ENCODE results near the gene OOSP4A. TPM values are rescaled to one million over a fixed set of nuclear protein-coding genes. Genes with fewer than 3 reads are reported as not detected.
"Not testable (repeated sequence)": the region's sequence is repeated elsewhere in the genome, so short reads cannot be mapped to it uniquely, and the experiment has no call there.

Gene OOSP4A
- total and polyA plus RNA-seq, 4 donors: not detected

GRCh38 chr11:59968395-59968783 lies 4.6 kb downstream of the OOSP4A start:
- Histone ChIP-seq H3K4me1 (ENCODE audit: control insufficient read depth, insufficient read depth, low read length) (no peaks in the 10 kb centered on the region), H3K36me3 (ENCODE audit: control insufficient read depth, insufficient read depth, low read length) (no peaks in the 10 kb centered on the region), H3K27ac (ENCODE audit: low read depth, low read length) (no peak overlapping the region), H3K27me3 (ENCODE audit: control insufficient read depth, insufficient read depth, low read length) (no peaks in the 10 kb centered on the region), H3K9me3 (ENCODE audit: control insufficient read depth, insufficient read depth, low read length) (no peaks in the 10 kb centered on the region), H3K4me3 (ENCODE audit: low read depth, low read length) (no peak overlapping the region)
- no peak for DNase-seq (ENCODE audit: low read depth in 4 of 6, low spot score in 6 of 6)
- no CpG with 5 or more reads among the region's 1 CpG for WGBS (ENCODE audit: insufficient coverage)

GRCh38 chr11:59973097-59973496 lies 9.3 kb downstream of the OOSP4A start:
- no peak overlapping the region for H3K27ac ChIP-seq (ENCODE audit: low read depth, low read length)
- H3K9me3 ChIP-seq (ENCODE audit: control insufficient read depth, insufficient read depth, low read length): no peaks in the 10 kb centered on the region
- no peaks in the 10 kb centered on the region for H3K36me3 ChIP-seq (ENCODE audit: control insufficient read depth, insufficient read depth, low read length)
- no peak for DNase-seq (ENCODE audit: low read depth in 4 of 6, low spot score in 6 of 6)
- 42% methylated on average over 2 of the region's 5 CpGs for WGBS (ENCODE audit: insufficient coverage)
- no peaks in the 10 kb centered on the region for H3K27me3 ChIP-seq (ENCODE audit: control insufficient read depth, insufficient read depth, low read length)
- no peaks in the 10 kb centered on the region for H3K4me1 ChIP-seq (ENCODE audit: control insufficient read depth, insufficient read depth, low read length)
- no peak overlapping the region for H3K4me3 ChIP-seq (ENCODE audit: low read depth, low read length)

GRCh38 chr11:59981106-59981770 lies 17.4 kb downstream of the OOSP4A start:
- H3K36me3 ChIP-seq (ENCODE audit: control insufficient read depth, insufficient read depth, low read length): no peaks in the 10 kb centered on the region
- H3K27ac ChIP-seq (ENCODE audit: low read depth, low read length): no peak overlapping the region
- H3K27me3 ChIP-seq (ENCODE audit: control insufficient read depth, insufficient read depth, low read length): no peaks in the 10 kb centered on the region
- DNase-seq (ENCODE audit: low read depth in 4 of 6, low spot score in 6 of 6): no peak
- no CpG with 5 or more reads among the region's 4 CpGs for WGBS (ENCODE audit: insufficient coverage)
- no peak overlapping the region for H3K4me3 ChIP-seq (ENCODE audit: low read depth, low read length)
- H3K4me1 ChIP-seq (ENCODE audit: control insufficient read depth, insufficient read depth, low read length): no peaks in the 10 kb centered on the region
- H3K9me3 ChIP-seq (ENCODE audit: control insufficient read depth, insufficient read depth, low read length): no peaks in the 10 kb centered on the region

- not testable (repeated sequence) for DNase-seq (ENCODE audit: low read depth in 4 of 6, low spot score in 6 of 6); H3K27ac ChIP-seq (ENCODE audit: low read depth, low read length); H3K27me3 ChIP-seq (ENCODE audit: control insufficient read depth, insufficient read depth, low read length); H3K4me1 ChIP-seq (ENCODE audit: control insufficient read depth, insufficient read depth, low read length); H3K36me3 ChIP-seq (ENCODE audit: control insufficient read depth, insufficient read depth, low read length); H3K9me3 ChIP-seq (ENCODE audit: control insufficient read depth, insufficient read depth, low read length); H3K4me3 ChIP-seq (ENCODE audit: low read depth, low read length)
- 100% methylated on average over 1 of the region's 4 CpGs for WGBS (ENCODE audit: insufficient coverage)
Observed at GRCh38 chr11:59982037-59982436, 18.2 kb downstream of the OOSP4A start.

- Histone ChIP-seq H3K4me1 (ENCODE audit: control insufficient read depth, insufficient read depth, low read length) (no peaks in the 10 kb centered on the region), H3K36me3 (ENCODE audit: control insufficient read depth, insufficient read depth, low read length) (no peaks in the 10 kb centered on the region), H3K27ac (ENCODE audit: low read depth, low read length) (no peak overlapping the region), H3K4me3 (ENCODE audit: low read depth, low read length) (no peak overlapping the region), H3K9me3 (ENCODE audit: control insufficient read depth, insufficient read depth, low read length) (no peaks in the 10 kb centered on the region), H3K27me3 (ENCODE audit: control insufficient read depth, insufficient read depth, low read length) (no peaks in the 10 kb centered on the region)
- WGBS (ENCODE audit: insufficient coverage): 100% methylated on average over 1 of the region's 1 CpG
- DNase-seq (ENCODE audit: low read depth in 4 of 6, low spot score in 6 of 6): no peak
Observed at GRCh38 chr11:59983212-59983611, 19.4 kb downstream of the OOSP4A start.

GRCh38 chr11:59984368-59984767 lies 20.5 kb downstream of the OOSP4A start:
- Histone ChIP-seq H3K4me3 (ENCODE audit: low read depth, low read length) (no peak overlapping the region), H3K36me3 (ENCODE audit: control insufficient read depth, insufficient read depth, low read length) (no peaks in the 10 kb centered on the region), H3K27ac (ENCODE audit: low read depth, low read length) (no peak overlapping the region), H3K9me3 (ENCODE audit: control insufficient read depth, insufficient read depth, low read length) (no peaks in the 10 kb centered on the region), H3K4me1 (ENCODE audit: control insufficient read depth, insufficient read depth, low read length) (no peaks in the 10 kb centered on the region), H3K27me3 (ENCODE audit: control insufficient read depth, insufficient read depth, low read length) (no peaks in the 10 kb centered on the region)
- DNase-seq (ENCODE audit: low read depth in 4 of 6, low spot score in 6 of 6): no peak
- 80% methylated on average over 1 of the region's 3 CpGs for WGBS (ENCODE audit: insufficient coverage)

- Histone ChIP-seq H3K27ac (ENCODE audit: low read depth, low read length) (no peak overlapping the region), H3K9me3 (ENCODE audit: control insufficient read depth, insufficient read depth, low read length) (no peaks in the 10 kb centered on the region), H3K4me3 (ENCODE audit: low read depth, low read length) (no peak overlapping the region), H3K27me3 (ENCODE audit: control insufficient read depth, insufficient read depth, low read length) (no peaks in the 10 kb centered on the region), H3K36me3 (ENCODE audit: control insufficient read depth, insufficient read depth, low read length) (no peaks in the 10 kb centered on the region), H3K4me1 (ENCODE audit: control insufficient read depth, insufficient read depth, low read length) (no peaks in the 10 kb centered on the region)
- no CpG with 5 or more reads among the region's 1 CpG for WGBS (ENCODE audit: insufficient coverage)
- no peak for DNase-seq (ENCODE audit: low read depth in 4 of 6, low spot score in 6 of 6)
Observed at GRCh38 chr11:59990421-59990820, 26.6 kb downstream of the OOSP4A start.

- whole genome bisulfite sequencing (ENCODE audit: insufficient coverage): 75% methylated on average over 1 of the region's 5 CpGs
- DNase-seq (ENCODE audit: low read depth in 4 of 6, low spot score in 6 of 6): no peak
Observed at GRCh38 chr11:59992425-59992824, 28.6 kb downstream of the OOSP4A start.

GRCh38 chr11:59997800-59998199 lies 34.0 kb downstream of the OOSP4A start:
- 80% methylated on average over 1 of the region's 2 CpGs for WGBS (ENCODE audit: insufficient coverage)
- Histone ChIP-seq H3K4me1 (ENCODE audit: control insufficient read depth, insufficient read depth, low read length) (no peaks in the 10 kb centered on the region), H3K9me3 (ENCODE audit: control insufficient read depth, insufficient read depth, low read length) (no peaks in the 10 kb centered on the region), H3K4me3 (ENCODE audit: low read depth, low read length) (no peak overlapping the region), H3K27me3 (ENCODE audit: control insufficient read depth, insufficient read depth, low read length) (no peaks in the 10 kb centered on the region), H3K36me3 (ENCODE audit: control insufficient read depth, insufficient read depth, low read length) (no peaks in the 10 kb centered on the region), H3K27ac (ENCODE audit: low read depth, low read length) (no peak overlapping the region)
- DNase-seq (ENCODE audit: low read depth in 4 of 6, low spot score in 6 of 6): peak in 1 of 6 donors; percentile 15

More at GRCh38 chr11:59992425-59992824, 28.6 kb downstream of the OOSP4A start:
- no peak overlapping the region for H3K4me3 ChIP-seq (ENCODE audit: low read depth, low read length)
- no peaks in the 10 kb centered on the region for H3K9me3 ChIP-seq (ENCODE audit: control insufficient read depth, insufficient read depth, low read length)
- no peaks in the 10 kb centered on the region for H3K4me1 ChIP-seq (ENCODE audit: control insufficient read depth, insufficient read depth, low read length)
- no peak overlapping the region for H3K27ac ChIP-seq (ENCODE audit: low read depth, low read length)
- H3K27me3 ChIP-seq (ENCODE audit: control insufficient read depth, insufficient read depth, low read length): no peaks in the 10 kb centered on the region
- H3K36me3 ChIP-seq (ENCODE audit: control insufficient read depth, insufficient read depth, low read length): no peaks in the 10 kb centered on the region

- Histone ChIP-seq H3K4me1 (ENCODE audit: control insufficient read depth, insufficient read depth, low read length) (no peaks in the 10 kb centered on the region), H3K27ac (ENCODE audit: low read depth, low read length) (no peak overlapping the region), H3K27me3 (ENCODE audit: control insufficient read depth, insufficient read depth, low read length) (no peaks in the 10 kb centered on the region), H3K36me3 (ENCODE audit: control insufficient read depth, insufficient read depth, low read length) (no peaks in the 10 kb centered on the region), H3K4me3 (ENCODE audit: low read depth, low read length) (no peak overlapping the region), H3K9me3 (ENCODE audit: control insufficient read depth, insufficient read depth, low read length) (no peaks in the 10 kb centered on the region)
- WGBS (ENCODE audit: insufficient coverage): 81% methylated on average over 3 of the region's 4 CpGs
- peak in 2 of 6 donors; percentile 30 to 75 for DNase-seq (ENCODE audit: low read depth in 4 of 6, low spot score in 6 of 6)
Observed at GRCh38 chr11:59999691-60000090, 35.9 kb downstream of the OOSP4A start.
